ENCODE measurements around the gene GATB.

The GATB gene

GRCh38 chr4:151672996-151673395 lies 87.8 kb downstream of the GATB start:
- no peak for DNase-seq

DNA sequence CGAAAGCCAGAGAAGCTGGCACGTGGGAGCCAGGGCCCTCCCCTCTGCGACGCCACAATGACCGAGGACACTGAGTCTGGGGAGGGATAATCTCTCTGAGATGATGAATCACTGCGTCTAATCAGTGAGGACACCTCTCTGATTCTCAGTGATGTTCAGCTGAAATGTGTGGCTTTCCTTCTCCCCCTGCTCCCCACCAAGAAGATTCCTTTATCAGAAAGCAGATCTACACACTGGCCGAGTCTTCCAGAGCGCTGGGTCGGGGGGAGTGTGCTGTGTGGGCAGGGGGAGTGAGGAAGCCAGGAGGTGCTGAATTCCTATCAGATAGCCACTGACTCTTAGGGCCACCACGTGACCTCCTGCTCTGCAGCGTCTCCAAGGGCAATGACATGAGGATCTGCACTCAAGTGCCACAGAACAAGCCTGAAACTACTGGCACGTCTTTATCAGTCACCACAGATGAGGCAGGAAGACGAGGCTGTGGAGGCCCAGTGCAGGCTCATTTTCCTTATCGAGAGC lies 89.2 kb downstream of the GATB start:
- no peak for DNase-seq

GRCh38 chr4:151670843-151671242 lies 90.0 kb downstream of the GATB start:
- DNase-seq, result no peak

GRCh38 chr4:151669990-151670389 lies 90.8 kb downstream of the GATB start:
- no peak for DNase-seq

DNA sequence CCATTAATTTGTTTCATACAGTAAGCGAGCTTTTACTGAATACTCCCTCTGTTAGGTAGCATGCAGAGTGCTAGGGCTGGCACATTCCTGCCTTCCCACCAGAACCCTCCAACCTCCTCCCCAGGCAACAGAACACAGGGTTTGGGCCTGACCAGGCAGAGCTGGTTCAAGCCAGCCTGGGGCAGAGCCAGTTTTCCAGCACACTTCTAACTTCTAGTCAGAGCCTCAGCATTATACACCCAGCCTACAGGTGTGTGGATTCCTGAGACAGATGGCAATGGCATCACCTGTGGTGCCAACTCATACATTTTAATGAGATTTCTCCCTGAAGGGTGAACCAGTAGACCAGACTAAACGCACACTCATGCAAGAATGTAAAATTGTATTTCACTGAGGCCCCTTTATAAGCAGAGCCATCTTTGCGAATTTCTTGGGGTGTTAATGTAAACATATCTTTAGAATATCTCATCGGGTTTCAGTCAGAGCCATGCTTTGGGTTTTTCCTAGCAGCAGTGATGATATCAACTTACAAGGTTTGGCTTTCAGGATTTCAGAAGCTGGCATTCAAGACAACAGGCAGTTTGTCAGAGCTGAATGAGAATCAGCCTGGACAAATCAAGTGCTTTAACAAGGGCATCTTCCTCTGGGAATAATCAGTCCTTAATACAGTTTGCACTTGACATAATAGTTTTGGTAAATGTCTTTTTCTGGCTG lies 92.0 kb downstream of the GATB start:
- DNase-seq, result no peak

- DNase-seq, result no peak
Measured at GRCh38 chr4:151667666-151668065, 93.1 kb downstream of the GATB start.

GRCh38 chr4:151667048-151667447 lies 93.8 kb downstream of the GATB start:
- DNase-seq, result no peak

- no peak for DNase-seq
Measured at GRCh38 chr4:151666501-151666900, 94.3 kb downstream of the GATB start.

GRCh38 chr4:151665785-151666127 lies 95.1 kb downstream of the GATB start:
- DNase-seq, result no peak

DNA sequence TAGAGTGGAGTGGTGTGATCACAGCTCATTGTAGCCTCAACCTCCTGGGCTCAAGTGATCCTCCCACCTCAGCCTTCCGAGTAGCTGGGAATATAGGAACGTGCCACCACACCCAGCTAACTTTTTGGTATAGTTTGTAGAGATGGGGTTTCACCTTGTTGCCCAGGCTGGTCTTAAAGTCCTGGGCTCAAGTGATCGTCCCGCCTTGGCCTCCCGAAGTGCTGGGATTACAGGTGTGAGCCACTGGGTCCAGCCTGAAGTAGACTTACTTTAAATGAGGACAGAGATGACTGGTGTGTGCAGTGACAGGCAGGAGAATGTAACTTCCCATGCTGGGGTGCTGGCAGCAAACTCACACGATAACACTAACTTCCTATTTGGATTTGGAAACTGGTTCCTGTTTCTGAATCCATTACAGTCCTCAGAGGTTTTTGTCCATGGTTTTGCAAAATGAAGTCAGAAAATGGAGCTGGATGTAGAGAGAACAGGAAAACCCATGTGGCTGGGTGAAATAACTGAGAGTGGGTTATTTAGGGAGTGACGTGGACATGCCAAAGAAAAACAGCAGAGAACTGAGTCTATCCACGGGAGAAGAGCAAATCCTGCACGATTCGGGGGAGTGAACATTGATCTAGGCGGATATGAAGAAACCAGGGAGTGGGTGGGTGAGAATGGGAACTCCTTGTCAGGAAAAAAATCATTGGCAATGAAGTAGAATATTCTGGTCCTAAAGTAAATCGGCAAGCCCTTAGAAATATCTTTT lies 95.6 kb downstream of the GATB start:
- DNase-seq, result no peak

- no peak for DNase-seq
Measured at GRCh38 chr4:151664289-151664688, 96.5 kb downstream of the GATB start.

GRCh38 chr4:151663109-151663508 lies 97.7 kb downstream of the GATB start:
- no peak for DNase-seq

GRCh38 chr4:151661873-151662272 lies 98.9 kb downstream of the GATB start:
- no peak for DNase-seq

DNA sequence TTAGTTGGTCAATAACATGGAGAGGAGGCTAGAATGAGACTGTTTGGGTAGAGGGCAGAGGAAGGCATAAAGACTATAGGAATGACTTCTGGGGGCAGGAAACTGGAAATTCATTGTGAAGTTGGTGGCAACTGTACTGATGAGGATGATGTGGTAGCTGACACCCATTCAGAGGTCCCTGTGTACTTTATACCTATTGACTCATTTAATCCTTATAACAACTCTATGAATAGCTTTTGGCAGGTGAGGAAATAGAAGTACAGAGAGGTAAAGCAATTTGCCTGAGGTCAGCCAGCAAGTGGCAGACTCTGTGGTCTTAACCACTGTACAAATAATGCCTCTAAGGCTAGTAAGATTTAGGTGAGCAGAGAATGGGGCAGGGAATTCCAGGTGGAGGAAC lies 100.1 kb downstream of the GATB start:
- DNase-seq, result no peak

DNA sequence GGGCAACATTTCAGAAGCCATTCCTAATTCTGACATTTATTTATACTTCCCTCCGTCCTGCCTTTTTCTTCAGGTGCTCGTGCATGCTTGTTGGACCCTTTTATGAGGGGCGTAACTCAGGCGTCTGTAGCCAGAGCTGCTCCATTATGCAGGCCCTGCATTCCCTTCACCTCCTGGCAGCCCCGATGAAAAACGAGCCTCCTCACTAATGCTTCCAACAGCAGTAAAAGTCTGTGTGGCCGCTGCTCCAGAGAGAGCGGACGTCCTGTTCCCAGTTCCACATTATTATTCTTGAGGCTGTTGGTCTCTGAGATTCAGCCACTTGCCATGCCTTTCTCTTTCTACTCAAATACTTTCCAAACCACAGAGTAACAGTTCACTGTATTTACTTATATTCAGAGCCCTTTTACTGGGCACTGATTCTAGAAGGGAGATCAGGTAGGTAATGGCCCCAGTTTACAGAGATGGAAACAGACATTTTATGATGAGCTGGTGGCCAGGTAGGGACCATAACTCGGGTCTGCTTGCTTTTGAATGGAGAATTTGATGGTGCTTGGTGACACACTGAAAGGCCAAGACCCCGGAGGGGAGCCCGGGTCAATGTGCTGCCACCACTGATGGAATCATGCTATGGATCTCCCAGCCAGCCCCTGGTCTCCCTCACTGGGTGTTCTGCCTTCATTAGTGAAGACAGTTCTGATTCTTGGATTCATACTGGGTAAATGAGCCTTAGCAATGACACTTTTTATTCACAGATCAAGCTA lies 101.0 kb downstream of the GATB start:
- DNase-seq, result no peak

GRCh38 chr4:151658959-151659600 lies 101.7 kb downstream of the GATB start:
- no peak for DNase-seq

DNA sequence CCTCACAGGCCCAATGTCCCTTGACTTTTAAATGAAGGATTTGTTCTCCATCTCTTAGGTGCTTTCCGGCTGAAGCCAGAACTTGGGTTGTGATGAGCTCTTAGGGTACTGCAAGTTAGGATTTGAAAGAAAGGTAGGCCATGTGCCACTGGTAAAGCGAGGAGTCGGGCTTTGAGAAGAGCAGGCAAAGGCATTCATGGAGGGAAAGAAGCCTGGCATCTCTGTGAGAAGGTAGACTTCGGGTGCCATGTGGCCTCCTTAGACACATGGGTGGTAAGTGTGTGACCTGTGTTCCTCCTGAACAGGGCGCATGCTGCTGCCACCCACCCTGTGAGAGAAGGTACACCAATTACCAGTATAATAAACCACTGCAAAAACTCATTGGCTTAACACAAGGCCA lies 102.9 kb downstream of the GATB start:
- no peak for DNase-seq

- DNase-seq, result no peak
Measured at GRCh38 chr4:151656058-151656457, 104.7 kb downstream of the GATB start.

- DNase-seq, result no peak
Measured at GRCh38 chr4:151653548-151653918, 107.3 kb downstream of the GATB start.

- no peak for DNase-seq
Measured at GRCh38 chr4:151652841-151653547, 107.8 kb downstream of the GATB start.

- DNase-seq, result no peak
Measured at GRCh38 chr4:151651496-151651895, 109.3 kb downstream of the GATB start.

DNA sequence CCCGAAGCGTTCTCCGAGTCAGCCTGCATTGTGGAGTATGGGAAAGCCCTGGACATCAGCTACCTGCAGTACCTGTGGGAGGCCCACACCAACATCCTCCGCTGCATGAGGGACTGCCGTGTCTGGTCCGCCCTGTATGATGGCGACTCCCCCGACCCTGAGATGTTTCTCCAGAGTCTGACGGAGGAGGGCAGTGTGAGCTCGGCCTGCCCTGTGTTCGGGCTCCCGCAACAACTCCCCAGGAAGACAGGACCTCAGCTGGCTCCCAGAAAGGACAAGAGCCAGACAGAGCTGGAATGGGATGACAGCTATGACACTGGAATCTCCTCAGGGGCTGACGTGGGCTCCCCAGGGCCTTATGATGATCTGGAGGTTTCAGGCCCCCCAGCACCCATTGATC lies 111.3 kb downstream of the GATB start:
- DNase-seq, result no peak

- DNase-seq, result no peak
Measured at GRCh38 chr4:151646322-151646721, 114.5 kb downstream of the GATB start.

All from NCI-H510A (cell line).